Pons (tissue), 1 donor: ENCODE results near the gene SPECC1L.

Experiments
- DNase-seq: peaks from one replicate; pipeline ENCODE4 v3.0.0-alpha.2; 2016; ENCODE audit warnings: low spot score

Gene SPECC1L

DNA sequence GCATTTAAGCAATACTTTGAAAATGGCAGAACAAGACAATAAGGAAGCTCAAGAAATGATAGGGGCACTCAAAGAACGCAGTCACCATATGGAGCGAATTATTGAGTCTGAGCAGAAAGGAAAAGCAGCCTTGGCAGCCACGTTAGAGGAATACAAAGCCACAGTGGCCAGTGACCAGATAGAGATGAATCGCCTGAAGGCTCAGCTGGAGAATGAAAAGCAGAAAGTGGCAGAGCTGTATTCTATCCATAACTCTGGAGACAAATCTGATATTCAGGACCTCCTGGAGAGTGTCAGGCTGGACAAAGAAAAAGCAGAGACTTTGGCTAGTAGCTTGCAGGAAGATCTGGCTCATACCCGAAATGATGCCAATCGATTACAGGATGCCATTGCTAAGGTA is 51.9 kb downstream of the SPECC1L start:
- no peak for DNase-seq

DNA sequence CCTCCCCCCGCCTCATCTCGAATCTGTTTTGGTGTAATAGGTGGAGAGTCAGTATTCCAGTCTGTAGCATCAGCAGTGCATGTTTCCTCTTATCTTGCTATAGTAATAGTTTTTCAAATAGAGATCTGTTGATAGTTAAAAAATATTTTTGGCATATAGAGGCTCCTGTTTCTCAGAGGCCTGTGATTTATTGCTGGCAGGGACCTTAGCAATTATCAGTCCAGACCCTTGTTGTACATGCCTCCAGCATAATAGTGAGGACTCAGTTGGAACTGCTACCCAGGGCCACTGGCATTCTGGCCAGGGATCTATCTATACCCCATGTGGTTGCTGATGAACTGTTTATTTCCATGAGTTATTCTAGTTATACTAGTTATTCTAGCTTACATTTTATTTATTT is 52.6 kb downstream of the SPECC1L start:
- DNase-seq, result no peak

DNA sequence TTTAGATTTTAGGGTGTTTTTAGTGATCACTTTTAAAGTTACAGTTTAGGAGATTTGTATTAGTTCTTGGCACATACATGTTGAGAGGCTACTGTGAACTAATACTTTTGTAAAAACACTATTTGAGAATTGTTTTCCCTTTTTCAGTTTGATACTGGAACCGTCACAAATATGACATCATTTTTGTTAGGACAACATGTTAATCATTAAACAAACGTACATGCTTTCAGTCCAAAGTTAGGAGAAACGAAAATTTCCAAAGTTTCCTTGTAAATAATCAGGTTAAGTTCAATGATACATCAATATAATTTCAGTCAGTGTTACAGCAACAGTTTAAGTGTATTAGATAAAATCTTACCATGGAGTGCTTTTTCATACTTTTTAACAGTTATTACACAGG is 53.1 kb downstream of the SPECC1L start:
- DNase-seq, result no peak

DNA sequence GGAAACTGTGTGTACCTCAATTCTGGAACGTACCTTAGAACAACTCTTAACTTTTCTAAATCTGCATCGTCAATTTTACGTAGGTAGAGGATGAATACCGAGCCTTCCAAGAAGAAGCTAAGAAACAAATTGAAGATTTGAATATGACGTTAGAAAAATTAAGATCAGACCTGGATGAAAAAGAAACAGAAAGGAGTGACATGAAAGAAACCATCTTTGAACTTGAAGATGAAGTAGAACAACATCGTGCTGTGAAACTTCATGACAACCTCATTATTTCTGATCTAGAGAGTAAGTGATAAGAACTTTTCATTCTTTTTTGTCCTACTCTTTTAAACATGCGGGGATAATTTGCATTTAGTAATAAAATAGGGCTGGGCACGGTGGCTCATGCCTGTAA is 53.5 kb downstream of the SPECC1L start:
- DNase-seq, result no peak

DNA sequence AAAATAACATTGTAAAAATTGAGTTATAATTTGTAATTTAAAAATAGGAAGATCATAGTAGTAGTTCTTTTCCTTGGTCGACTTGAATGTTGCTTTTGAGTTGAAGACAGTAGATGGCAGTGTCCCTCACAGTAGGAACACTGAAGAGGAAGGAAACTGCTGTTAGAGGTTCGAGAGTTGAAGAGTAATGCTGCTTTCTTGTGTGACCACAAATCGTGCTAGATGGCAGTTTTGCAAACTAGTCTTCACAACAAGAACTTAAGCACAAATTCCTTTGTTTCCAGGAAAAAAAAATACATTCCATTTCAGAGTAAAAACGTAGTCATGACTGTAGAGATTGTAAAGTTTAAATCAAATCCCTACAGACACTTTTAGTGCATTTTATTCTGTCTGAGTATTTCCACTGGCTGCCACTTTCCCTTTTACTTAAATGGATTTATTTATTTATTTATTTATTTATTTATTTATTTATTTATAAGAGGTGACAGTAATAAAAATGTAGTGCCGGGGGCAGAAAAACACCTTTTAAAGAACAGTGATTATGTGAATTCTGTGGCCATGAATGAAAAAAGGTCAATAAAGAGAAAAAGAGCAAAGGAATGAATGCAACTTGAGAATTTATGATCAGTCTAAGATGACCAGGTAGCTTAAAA is 54.6 kb downstream of the SPECC1L start:
- peak; percentile 86 for DNase-seq

DNA sequence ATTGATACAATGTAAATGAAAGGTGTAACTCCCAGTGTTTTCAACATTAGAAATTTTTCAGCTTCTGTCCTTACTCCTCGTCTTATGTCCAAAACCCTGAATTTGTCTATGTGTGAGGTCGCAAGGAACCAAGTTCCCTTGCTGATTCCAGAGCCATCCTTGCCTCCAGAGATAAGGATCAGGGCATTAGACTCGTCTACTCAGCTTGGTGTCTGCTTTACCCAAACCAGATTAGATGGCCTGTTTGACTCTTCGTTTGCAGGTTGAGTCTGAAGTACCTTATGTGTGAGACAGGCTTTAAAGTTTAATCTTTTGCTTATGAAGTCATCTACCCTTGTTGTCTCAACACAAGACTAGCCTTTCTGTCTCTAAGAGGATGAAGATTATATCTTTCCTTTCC is 55.6 kb downstream of the SPECC1L start:
- DNase-seq, result no peak

DNA sequence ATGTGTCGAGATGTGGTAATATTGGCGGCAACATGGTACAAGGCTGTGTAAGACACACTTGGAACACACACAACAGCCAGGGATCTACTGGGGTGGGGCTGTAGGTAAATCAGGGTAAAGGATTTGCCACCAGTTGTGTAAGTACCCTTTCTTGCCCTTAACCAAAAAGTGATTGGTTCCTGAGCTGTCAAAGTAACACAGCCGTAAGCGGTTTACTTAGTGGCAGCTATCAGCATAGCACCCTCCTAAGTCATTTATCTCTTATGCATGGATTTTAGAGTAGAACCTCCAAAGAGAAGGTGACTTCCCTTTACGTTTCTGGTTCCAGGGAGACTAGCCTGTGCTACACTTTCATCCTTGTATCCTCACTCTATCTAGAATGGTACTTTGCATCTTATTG is 57.2 kb downstream of the SPECC1L start:
- no peak for DNase-seq

DNA sequence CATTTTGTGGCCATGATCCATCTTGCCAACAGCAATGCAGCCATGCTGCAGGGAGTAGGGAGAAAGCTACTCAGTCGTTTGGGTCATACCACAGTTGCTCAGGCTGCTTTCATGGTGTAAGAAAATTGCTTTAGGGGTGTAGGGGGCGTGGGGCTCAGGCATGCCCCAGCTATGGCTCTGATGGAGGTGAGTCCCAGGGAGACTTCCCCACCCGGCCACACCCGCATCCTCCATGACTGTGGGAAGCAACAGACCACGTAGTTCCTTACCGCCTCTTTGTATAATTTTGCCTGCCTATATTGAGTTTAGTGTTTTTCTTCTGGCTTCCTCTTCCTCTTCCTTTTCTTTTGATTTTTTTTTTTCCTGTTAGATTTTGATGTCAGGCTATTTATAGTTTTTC is 58.8 kb downstream of the SPECC1L start:
- no peak for DNase-seq

DNA sequence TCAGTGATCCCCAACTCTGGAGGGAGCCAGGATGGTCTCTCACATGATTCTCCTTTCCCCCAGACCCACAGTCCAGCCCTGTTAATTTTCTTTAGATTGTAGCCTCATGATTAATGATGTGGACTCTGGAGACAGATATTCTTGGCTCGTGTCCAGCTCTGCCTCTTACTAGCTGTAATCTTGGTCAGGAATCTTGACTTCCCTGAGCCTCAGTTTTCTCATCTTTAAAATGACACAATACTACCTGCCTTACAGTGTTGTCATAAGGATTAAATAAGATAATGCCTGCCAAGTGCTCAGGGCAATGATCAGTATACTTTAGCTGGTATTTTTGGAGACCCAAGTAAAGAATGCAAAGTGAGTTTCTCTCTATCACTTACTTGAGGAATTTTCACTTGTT is 60.0 kb downstream of the SPECC1L start:
- no peak for DNase-seq

DNA sequence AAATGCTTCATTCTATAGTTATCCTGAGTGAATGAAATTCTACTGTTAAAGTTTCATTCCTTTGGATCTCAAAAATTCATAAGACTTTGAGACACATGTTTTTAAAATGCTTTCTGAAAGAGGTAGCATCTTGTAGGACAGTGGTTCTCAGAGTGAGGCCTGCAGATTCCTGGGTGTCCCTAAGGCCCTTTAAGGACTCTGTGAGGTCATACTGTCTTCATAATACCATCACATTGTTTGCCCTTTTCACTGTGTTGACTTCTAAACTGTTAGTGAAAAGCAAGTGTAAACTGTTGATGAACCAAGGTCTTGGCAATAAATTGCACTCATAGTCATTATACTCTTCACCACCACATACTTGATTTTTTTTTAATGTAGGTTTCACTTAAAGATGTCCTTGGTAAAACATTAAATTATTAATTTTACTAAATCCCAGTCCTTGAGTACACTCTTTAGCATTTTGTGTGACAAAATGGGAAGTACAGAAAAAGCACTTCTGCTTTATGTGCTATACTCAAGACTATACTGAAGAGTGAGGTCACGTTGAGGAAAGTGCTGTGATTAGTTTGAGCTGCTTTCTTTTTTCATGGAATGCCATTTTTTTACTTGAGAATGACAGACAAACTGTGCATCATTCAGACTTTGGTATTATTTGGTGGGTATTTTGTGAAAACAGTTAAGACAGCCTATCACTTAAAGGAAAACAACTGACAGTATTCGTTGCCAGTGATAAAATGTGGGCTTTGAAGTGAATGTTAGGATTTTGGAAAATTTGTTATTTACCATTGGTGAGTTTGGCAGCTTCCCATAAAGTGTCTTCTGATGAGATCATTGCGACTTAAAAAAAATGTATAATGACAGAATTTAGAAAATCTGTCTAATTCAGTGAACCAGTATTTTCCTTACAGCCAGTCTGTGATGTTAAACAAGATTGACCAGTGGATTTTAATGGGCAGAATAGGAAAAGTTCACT is 61.1 kb downstream of the SPECC1L start:
- peak; percentile 48 for DNase-seq

DNA sequence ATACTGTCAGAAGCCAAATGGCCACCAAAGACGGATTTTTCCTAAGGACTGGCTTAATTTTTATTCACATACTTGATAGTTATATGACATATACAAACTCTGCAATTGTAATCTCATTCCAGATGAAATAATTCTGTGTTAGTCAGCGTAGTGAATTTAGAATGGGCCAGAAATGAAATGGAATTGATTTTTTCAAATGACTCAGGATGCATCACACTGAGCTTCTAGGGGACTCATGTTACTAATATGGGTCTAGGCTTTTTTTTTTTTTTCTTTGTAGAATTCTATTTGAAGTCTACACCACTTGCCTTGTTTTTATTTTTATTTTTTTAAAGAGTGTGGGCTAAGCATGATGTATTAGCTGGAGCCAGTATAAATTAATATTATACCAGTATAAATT is 62.7 kb downstream of the SPECC1L start:
- DNase-seq, result no peak

DNA sequence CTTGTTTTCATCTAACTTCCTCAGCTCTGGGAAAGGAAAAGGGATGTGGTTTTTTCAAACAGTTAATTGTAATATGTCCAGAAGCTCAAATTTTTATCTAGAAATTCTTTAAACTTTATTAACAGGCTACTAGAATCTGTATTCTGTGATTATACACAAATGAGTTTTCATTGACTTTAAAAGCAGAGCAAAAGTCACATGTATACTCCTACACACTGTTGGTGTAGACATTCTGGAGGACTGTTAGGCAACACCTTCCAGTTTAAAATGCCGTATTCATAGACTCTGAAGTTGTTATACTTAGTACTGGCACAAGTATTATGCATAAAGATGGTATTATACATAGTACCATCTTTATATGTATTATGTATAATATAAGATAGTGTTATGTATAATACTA is 64.9 kb downstream of the SPECC1L start:
- DNase-seq, result no peak

DNA sequence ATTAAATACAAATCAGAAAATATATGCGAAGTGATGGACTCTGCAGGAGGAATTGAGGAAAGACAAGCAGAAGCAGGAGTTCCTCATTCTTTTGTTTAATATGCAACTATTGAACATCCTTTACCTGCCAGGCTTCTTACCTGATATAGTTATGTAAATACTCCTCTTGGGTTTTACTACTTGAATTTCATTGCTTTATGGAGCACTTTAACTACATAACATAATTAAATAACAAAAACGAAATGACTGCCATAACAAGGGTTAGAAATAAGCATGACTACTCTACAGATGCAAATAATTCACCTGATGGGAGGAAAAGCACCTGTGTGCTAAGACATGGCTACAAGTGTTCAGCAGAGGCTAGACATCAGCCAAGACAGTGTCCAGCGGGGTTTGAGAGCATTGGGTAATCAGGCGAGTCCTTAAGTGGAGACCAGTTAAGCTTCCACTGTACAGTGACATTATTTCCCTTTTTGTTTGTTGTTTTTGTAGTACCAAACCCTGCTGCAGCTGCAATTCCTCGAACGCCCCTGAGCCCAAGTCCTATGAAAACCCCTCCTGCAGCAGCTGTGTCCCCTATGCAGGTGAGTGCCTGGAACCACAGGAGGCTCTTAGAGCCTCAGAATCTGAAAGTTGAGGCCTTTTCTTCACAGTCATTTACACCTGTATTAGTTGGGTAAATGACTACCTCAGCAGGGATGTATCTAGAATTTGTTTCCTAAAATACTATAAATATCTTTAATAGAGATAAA is 67.4 kb downstream of the SPECC1L start:
- no peak for DNase-seq

DNA sequence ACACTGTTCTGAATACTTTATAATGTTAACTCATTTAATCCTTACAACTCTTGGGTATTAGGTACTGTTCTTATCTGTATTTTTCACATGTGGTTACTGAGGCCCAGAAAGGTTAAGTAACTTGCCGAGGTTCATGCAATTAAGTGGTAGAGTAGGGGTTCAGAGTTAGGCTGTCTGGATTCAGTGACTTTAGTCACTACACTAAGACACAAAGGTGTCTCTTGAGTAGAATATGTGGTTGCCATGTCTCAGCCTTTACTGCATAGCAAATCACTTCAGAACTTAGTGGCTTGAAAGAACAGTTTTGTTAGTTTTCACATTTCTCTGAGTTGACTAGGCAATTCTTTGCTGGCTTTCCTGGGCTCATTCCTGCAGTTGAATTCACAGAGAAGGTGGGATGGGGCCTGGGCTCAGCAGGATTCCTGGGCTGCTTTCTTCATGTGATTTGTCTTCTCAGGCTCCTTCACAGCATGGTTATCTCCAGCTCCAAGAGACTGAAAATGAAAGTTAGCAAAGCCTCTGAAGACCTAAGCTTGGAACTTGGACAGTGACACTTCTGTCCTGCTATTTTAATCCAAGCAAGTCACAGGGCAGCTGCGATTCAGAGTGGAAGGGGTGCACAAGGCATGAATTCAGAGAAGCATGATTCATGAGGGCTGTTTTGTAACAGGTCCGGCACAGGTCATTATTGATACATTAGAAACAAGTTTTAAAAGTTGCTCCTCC is 68.3 kb downstream of the SPECC1L start:
- peak; percentile 21 for DNase-seq

DNA sequence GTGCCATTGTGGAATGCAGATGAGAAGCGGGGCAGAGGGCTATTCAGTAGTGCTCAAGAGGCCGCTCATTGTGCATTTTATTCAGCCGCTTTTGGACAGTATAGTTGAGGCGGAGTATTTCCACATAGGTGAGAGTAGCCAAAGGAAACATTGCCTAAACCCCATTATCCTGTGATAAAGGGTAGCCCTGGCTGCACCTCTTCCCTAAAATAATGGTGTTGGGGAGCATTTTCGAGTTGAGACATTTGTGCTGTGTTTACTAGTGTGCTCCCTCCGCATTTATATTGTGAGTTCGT is 68.8 kb downstream of the SPECC1L start:
- DNase-seq, result no peak

DNA sequence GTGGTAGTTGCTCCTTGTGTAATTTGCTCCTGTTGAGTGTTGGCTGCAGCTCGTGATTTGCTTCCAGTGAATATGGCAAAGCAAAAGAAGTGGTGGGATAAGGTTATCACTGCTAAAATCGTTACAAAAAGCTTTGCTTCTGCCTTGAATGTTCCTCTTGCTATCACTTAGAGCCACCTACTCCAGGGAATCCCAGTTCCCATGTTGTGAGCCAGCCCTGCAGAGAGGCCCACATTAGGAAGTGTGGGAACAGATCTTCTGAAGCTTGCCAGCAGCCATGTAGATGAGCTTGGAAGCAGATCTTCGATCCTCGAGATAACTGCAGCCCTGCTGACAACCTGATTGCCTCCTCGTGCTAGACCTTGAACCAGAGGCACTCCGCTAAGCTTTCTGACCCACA is 71.0 kb downstream of the SPECC1L start:
- DNase-seq, result no peak

DNA sequence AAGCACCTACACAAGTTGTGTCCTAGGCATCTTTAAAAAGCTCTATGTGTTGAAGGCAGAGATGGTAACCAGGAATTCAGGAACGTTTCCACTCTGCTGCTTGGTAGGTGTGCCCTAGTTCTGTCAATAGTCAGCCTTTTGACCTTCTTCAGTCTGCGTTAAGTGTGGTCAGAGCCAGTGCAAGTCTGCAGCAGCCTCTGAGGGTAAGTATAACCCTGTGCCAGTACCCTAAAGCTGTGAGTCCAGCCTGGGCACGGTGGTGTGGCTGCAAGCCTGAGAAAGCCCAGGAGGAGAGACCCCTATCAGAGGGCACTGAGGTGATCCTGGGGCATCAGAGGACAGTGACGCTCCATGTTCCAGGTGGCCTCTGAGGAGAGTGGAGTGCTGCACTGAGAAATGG is 80.0 kb downstream of the SPECC1L start:
- DNase-seq, result no peak

DNA sequence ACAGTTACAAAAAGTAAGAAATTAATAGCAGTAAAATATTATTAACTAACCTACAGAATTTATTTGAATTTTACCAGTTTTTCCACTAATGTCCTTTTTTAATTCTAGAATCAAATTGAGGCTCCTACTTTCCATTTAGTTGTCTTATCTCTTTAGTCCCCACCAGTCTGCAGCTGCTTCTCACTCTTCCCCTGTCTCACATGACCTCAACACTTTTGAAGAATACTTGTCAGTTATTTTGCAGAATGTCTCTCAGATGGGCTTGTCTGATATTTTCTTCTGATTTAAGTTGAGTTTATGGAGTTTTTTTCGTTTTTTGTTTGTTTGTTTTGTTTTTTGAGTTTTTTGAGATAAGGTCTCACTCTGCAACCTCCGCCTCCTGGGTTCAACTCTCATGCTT is 82.5 kb downstream of the SPECC1L start:
- no peak for DNase-seq

DNA sequence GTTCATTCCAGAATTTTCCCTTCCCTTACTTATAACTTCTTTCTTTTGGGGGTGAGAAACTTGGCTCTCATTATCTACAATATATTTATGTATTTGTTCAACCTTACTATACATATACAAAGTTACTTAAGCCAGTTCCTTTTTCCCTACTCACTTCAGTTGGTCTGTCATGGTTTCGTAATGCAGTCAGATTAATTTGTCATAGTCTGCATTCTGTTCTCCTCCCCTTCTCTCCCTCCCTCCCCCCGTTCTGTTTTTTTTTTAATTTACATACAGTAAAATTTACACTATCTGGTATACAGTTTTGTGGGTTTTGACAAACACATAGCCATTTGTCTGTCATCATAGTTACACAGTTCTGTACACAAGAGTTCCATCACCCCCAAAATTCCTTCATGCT is 84.9 kb downstream of the SPECC1L start:
- no peak for DNase-seq

DNA sequence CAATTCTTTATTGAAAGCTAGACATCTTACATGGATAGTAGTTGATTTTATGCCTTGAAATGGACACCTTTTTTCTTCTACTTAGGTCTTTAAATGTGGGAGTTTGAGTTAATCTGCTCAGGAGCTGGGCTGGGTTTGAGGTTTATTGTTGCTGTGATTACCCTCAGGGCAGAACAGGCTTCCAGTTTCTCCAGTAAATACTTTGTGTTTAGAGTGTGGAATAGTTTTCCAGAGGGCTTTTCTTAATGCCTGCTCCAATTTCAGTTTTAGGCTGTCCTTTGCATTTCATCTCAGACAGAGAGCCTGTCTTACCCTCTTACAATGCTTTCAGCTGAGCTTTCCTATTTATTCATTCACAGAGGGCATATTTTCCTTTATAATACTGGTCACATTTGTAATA is 86.9 kb downstream of the SPECC1L start:
- no peak for DNase-seq

DNA sequence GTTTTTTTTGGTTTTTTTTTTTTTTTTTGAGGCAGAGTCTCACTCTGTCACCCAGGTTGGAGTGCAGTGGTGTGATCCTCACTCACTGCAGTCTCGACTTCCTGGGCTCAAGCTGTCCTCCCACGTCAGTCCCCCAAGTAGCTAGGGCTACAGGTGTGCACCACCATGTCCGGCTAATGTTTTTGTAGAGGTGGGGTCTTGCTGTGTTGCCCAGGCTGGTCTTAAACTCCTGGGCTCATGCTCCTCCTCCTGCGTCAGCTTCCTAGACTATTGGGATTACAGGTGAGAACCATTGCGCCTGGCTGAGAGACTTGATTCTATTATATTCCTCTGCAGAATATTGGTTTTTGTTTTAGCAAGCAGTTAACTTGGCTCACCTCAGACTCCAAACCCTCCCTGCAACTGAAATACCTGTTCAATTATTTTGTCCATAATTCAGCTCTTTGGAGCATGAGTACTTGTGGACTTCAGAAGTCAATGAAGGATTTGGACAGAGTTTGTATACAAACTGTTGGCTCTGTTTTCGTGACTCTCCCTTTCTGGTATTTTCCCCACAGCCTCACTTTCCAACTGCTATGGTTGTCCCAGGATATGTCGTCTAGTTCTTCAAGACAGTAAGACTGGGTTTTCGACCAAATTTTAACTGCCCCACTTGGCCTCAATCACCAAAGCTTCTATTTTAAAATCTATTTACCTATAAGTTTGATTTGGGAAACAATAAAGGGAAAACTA is 87.6 kb downstream of the SPECC1L start:
- no peak for DNase-seq
